Suprapubic skin (tissue), 4 donors: Measurements from ENCODE around the gene PLEKHG3.

ENCODE experiments used
- EP300 ChIP-seq: sonication (generic); formaldehyde crosslinking; IDR thresholded peaks from one replicate; pipeline ENCODE4 v1.6.1; 2017; ENCODE audit warnings: antibody characterized with exemption
- POLR2A ChIP-seq, 2 donors: fragments of 450-650 bp; IDR thresholded peaks; one replicate each; pipeline ENCODE4 v1.6.1; 2017; ENCODE audit warnings: antibody characterized with exemption in 2 of 2, mild to moderate bottlenecking in 2 of 2, moderate library complexity in 2 of 2
- POLR2AphosphoS5 ChIP-seq, 3 donors: sonication (generic); formaldehyde crosslinking; IDR thresholded peaks; one replicate each; pipeline ENCODE4 v1.6.1; 2017; ENCODE audit warnings: antibody characterized with exemption in 3 of 3
- TF ChIP-seq, protein P1 (sequence below), 2 donors: fragments of 200-600 bp in 1 of 2; fragments of 450-650 bp in 1 of 2; sonication (generic) in 1 of 2; IDR thresholded peaks; one replicate each; pipeline ENCODE4 v1.5.1; 2016 to 2019; ENCODE audit warnings: antibody characterized with exemption in 2 of 2, mild to moderate bottlenecking in 1 of 2, moderate library complexity in 1 of 2

DNA sequence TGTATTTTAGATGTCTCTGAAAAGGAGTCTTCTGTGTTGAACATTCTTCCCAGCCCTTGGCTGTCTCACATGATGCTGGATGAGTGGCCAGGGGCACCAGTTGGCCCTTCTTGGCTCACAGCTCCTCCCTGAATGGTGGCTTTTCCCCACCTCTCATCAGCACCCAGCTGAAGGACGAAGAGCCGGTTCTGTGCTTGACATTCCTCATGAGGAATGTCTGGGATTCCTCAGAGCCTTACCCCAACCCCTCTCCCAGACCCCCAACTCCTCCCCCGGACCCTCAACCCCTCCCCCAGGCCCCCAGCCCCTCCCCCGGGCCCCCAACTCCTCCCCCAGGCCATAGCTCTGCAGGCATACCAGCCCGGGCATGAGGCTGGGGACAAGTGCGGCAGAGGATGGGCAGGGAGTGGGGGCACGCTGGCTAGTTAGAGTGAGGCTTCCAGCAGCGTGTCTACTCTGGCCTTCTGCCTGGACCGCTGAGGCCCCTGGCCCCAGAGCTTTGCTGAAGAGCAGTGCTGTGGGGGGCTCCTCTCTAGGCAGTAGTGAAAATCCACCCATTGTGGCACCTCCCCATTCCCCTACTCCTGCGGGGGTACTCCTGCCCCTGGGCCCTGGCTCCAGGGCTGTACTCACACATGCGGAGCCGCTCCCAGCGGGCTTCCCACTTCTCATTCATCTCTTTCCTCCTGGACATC is 64.3 kb downstream of the PLEKHG3 start:
- TF ChIP-seq, protein P1, sequence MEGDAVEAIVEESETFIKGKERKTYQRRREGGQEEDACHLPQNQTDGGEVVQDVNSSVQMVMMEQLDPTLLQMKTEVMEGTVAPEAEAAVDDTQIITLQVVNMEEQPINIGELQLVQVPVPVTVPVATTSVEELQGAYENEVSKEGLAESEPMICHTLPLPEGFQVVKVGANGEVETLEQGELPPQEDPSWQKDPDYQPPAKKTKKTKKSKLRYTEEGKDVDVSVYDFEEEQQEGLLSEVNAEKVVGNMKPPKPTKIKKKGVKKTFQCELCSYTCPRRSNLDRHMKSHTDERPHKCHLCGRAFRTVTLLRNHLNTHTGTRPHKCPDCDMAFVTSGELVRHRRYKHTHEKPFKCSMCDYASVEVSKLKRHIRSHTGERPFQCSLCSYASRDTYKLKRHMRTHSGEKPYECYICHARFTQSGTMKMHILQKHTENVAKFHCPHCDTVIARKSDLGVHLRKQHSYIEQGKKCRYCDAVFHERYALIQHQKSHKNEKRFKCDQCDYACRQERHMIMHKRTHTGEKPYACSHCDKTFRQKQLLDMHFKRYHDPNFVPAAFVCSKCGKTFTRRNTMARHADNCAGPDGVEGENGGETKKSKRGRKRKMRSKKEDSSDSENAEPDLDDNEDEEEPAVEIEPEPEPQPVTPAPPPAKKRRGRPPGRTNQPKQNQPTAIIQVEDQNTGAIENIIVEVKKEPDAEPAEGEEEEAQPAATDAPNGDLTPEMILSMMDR (IDR thresholded peaks at IDR 0.05), result no peak
- no peak for TF ChIP-seq EP300
- no peak for TF ChIP-seq POLR2AphosphoS5 (IDR thresholded peaks at IDR 0.05)
- no peak for TF ChIP-seq POLR2A (IDR thresholded peaks at IDR 0.05)
